HEK293T (cell line): Measurements from ENCODE around the gene SPARC.

ENCODE experiments used
- BHLHE40 ChIP-seq: fragments of 450-650 bp; IDR thresholded peaks from 2 replicates; pipeline ENCODE4 v1.6.1; 2016; ENCODE audit warnings: mild to moderate bottlenecking, moderate library complexity, borderline replicate concordance
- FOXA1 ChIP-seq: fragments of 450-650 bp; IDR thresholded peaks from 2 replicates; pipeline ENCODE4 v1.6.1; 2016; ENCODE audit warnings: mild to moderate bottlenecking
- HDGF ChIP-seq: fragments of 450-650 bp; IDR thresholded peaks from 2 replicates; pipeline ENCODE4 v1.6.1; 2017; ENCODE audit warnings: antibody characterized with exemption, borderline replicate concordance
- SUZ12 ChIP-seq: fragments of 450-650 bp; IDR thresholded peaks from 2 replicates; pipeline ENCODE4 v1.6.1; 2016; ENCODE audit warnings: mild to moderate bottlenecking
- TARDBP ChIP-seq: fragments of 450-650 bp; IDR thresholded peaks from 2 replicates; pipeline ENCODE4 v1.6.1; 2016

GRCh38 chr5:151679421-151680155, 7.1 kb downstream of the SPARC start:
- TF ChIP-seq TARDBP (no peak), BHLHE40 (no peak), FOXA1 (no peak), SUZ12 (no peak), HDGF (no peak)
